Type B pancreatic cell (in vitro differentiated cells): ENCODE data around the gene GFRA1. TPM values are rescaled to one million over a fixed set of nuclear protein-coding genes. Genes with fewer than 3 reads are reported as not detected.

Experiments
- DNase-seq: peaks from one replicate; pipeline ENCODE4 v3.0.0; 2021; ENCODE audit warnings: mixed read lengths; ENCODE audit not compliant: unreplicated experiment; ENCODE audit errors: extremely low spot score
- H3K27ac Mint-ChIP-seq: 2 replicates; pipeline ENCODE4 v1.8.0; 2021; ENCODE audit warnings: mild to moderate bottlenecking, mixed read lengths
- H3K27me3 Mint-ChIP-seq: 2 replicates; pipeline ENCODE4 v1.8.0; 2021; ENCODE audit warnings: mixed read lengths
- H3K36me3 Mint-ChIP-seq: 2 replicates; pipeline ENCODE4 v1.8.0; 2021; ENCODE audit warnings: mixed read lengths
- H3K4me1 Mint-ChIP-seq: one replicate; pipeline ENCODE4 v1.8.0; 2021; ENCODE audit warnings: mixed read lengths; ENCODE audit not compliant: unreplicated experiment
- H3K4me3 Mint-ChIP-seq: 2 replicates; pipeline ENCODE4 v1.8.0; 2021; ENCODE audit warnings: mild to moderate bottlenecking, mixed read lengths
- H3K9me3 Mint-ChIP-seq: 2 replicates; pipeline ENCODE4 v1.8.0; 2021; ENCODE audit warnings: mixed read lengths
- CTCF ChIP-seq: fragments of 200-600 bp; sonication (generic); conservative IDR thresholded peaks from 2 replicates; pipeline ENCODE4 v1.5.0; 2021; ENCODE audit warnings: antibody characterized with exemption, mild to moderate bottlenecking
- total RNA-seq: library from RNA; stranded (reverse); gene quantifications from 2 replicates; pipeline ENCODE4 v1.2.1, GENCODE V29; 2021; ENCODE audit warnings: low replicate concordance

The GFRA1 gene
- total RNA-seq, 1 donor from 2014 or later = 45.6 TPM

DNA sequence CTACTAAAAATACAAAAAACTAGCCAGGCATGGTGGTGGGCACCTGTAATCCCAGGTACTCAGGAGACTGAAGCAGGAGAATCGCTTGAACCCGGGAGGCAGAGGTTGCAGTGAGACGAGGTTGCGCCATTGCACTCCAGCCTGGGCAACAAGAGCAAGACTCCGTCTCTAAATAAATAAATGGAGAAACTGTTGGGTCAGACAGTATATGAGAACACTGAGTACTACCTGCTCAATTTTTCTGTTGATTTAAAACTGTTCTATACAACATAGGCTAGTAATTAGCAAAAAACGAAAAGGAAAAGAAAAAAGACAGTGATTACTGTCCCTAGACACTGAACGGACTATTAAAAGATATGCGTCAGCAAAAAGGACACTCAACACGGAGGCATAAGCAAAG is 26.7 kb downstream of the GFRA1 start:
- TF ChIP-seq CTCF = no peak
- H3K27me3 Mint-ChIP-seq = no peaks in the 10 kb centered on the region
- H3K4me3 Mint-ChIP-seq = no peak overlapping the region
- no peaks in the 10 kb centered on the region for H3K9me3 Mint-ChIP-seq
- H3K36me3 Mint-ChIP-seq = no peaks in the 10 kb centered on the region
- H3K27ac Mint-ChIP-seq = no peak overlapping the region
- DNase-seq = no peak
- no peaks in the 10 kb centered on the region for H3K4me1 Mint-ChIP-seq

- no peaks in the 10 kb centered on the region for H3K36me3 Mint-ChIP-seq
- DNase-seq = no peak
- H3K9me3 Mint-ChIP-seq = no peaks in the 10 kb centered on the region
- H3K27me3 Mint-ChIP-seq = no peaks in the 10 kb centered on the region
- TF ChIP-seq CTCF = no peak
- no peak overlapping the region for H3K4me3 Mint-ChIP-seq
- H3K27ac Mint-ChIP-seq = no peak overlapping the region
- H3K4me1 Mint-ChIP-seq = no peaks in the 10 kb centered on the region
These were observed 27.9 kb downstream of the GFRA1 start for GRCh38 chr10:116245156-116245555.

DNA sequence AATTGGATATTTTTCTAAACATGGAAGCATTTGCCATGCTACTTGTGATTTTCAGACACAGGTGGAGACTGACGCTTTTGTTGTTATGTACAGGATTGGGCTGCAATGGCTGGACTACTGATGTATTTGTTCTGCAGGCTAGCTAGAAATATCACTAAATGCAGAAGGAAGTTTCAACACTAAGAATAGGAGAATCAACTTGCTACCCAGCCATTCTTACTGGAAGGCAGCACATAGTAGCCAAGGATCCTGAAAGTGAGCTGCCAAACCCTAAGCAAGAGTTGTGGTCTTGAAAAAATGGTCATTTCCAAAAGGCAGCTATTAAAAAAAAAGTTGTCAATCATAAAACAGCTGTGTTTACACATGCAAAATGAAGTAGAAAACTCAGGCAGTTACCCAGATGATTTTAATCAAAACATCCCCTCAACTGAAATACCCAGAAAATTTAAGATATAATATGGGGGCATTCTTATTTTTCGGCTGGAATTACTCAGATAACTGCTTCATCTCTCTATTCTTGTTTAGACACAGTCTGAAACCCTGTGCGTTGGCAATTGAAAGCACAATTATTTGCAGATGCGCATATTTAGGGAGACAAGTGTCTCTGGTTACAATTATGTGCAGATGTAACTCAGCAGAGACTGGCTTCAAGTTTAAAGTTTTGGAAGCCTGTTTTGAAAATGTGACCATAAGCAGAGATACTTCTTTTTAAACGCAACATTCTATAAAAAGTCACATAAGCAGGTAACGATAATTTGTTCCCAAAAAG is 31.2 kb downstream of the GFRA1 start:
- H3K9me3 Mint-ChIP-seq = no peaks in the 10 kb centered on the region
- no peak overlapping the region for H3K4me3 Mint-ChIP-seq
- no peak for DNase-seq
- H3K27me3 Mint-ChIP-seq = peaks cover 3% of the 10 kb centered on the region
- H3K36me3 Mint-ChIP-seq = no peaks in the 10 kb centered on the region
- no peak overlapping the region for H3K27ac Mint-ChIP-seq
- TF ChIP-seq CTCF = no peak
- peaks cover 14% of the 10 kb centered on the region for H3K4me1 Mint-ChIP-seq

DNA sequence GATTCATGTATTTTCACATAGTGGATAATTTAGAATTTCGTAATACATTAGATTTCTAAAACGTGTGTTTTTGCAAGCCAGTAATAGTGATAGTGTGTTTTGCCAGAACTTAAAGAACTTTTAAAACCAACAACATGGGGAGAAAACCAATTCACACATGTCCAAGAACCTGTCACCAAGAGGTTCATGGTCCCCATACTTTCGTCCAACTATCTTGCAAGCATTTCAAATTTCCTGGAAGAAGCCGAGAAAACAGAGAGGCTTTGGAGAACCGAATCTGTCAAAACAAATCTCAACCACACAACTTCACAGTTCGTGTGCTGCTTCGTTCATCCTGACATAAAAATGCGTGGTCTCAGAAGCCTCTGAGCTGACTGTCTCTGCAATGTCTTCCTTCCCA is 31.9 kb downstream of the GFRA1 start:
- no peak overlapping the region for H3K4me3 Mint-ChIP-seq
- H3K4me1 Mint-ChIP-seq = peaks cover 14% of the 10 kb centered on the region
- DNase-seq = no peak
- TF ChIP-seq CTCF = no peak
- H3K36me3 Mint-ChIP-seq = no peaks in the 10 kb centered on the region
- H3K27me3 Mint-ChIP-seq = peaks cover 3% of the 10 kb centered on the region
- no peak overlapping the region for H3K27ac Mint-ChIP-seq
- no peaks in the 10 kb centered on the region for H3K9me3 Mint-ChIP-seq

- H3K27ac Mint-ChIP-seq = no peak overlapping the region
- no peak for TF ChIP-seq CTCF
These were observed 32.7 kb downstream of the GFRA1 start for GRCh38 chr10:116240157-116240950.

More at GRCh38 chr10:116240157-116240950, 32.7 kb downstream of the GFRA1 start:
- peaks cover 14% of the 10 kb centered on the region for H3K4me1 Mint-ChIP-seq
- no peak overlapping the region for H3K4me3 Mint-ChIP-seq
- H3K36me3 Mint-ChIP-seq = no peaks in the 10 kb centered on the region
- peaks cover 3% of the 10 kb centered on the region for H3K27me3 Mint-ChIP-seq
- no peaks in the 10 kb centered on the region for H3K9me3 Mint-ChIP-seq
- no peak for DNase-seq
